Fibroblast of villous mesenchyme (primary cell): ENCODE results near the gene HTR3E. TPM values are rescaled to one million over a fixed set of nuclear protein-coding genes. Genes with fewer than 3 reads are reported as not detected.
"Not testable (repeated sequence)": the region's sequence is repeated elsewhere in the genome, so short reads cannot be mapped to it uniquely, and the experiment has no call there.

Experiments
- DNase-seq: peaks from one replicate; pipeline ENCODE4 v3.0.0-alpha.2; 2010; ENCODE audit warnings: low read depth
- H3K4me3 ChIP-seq: 2 replicates; pipeline ENCODE4 v1.5.1; 2011; ENCODE audit warnings: low read depth, mild to moderate bottlenecking, low read length
- CTCF ChIP-seq: IDR thresholded peaks from 2 replicates; pipeline ENCODE4 v1.5.1; 2012; ENCODE audit warnings: low read depth, mild to moderate bottlenecking, low read length; ENCODE audit not compliant: insufficient read depth
- total RNA-seq: library from RNA; depleted of rRNA; stranded (reverse); fragments of >200 nt; gene quantifications from 2 replicates; pipeline ENCODE4 v1.2.3, GENCODE V29; 2012

The HTR3E gene
- total RNA-seq, 1 donor = not detected

DNA sequence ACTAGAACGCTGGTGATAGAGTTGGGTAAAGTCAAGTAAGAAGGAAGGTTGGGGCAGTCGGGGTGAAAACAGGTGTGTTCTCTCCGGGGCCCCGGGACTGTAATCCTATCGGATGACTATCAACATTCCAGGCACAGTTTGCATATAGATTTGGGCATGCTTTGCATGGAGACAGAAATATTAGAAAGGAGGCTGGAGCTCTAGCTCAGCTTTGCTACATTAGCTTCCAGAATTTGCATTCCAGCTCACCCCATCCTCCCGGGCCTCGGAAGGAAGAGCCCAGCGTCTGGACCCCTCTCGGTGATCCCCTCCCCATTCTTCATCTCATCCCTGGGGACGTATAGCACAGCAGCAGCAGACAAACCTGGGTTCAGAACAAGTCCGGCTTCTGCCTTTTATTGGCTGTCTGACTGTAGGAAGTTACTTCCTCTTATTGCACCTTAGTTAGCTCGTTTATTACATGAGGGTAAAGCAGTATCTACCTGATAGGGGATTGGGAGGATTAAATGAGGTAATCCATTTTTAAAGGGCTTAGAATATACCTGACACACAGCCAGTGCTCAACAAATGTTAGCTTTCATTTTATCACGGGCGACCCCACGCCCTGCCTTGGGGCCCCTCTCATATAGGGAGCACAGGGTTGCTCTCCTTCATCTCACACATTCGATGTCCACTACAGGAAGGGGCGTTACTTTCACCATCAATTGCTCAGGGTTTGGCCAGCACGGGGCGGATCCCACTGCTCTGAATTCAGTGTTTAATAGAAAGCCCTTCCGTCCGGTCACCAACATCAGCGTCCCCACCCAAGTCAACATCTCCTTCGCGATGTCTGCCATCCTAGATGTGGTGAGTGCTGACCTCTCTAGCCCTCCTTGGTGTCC lies 3.2 kb downstream of the HTR3E start:
- TF ChIP-seq CTCF = no peak
- DNase-seq = no peak
- H3K4me3 ChIP-seq = no peak overlapping the region

DNA sequence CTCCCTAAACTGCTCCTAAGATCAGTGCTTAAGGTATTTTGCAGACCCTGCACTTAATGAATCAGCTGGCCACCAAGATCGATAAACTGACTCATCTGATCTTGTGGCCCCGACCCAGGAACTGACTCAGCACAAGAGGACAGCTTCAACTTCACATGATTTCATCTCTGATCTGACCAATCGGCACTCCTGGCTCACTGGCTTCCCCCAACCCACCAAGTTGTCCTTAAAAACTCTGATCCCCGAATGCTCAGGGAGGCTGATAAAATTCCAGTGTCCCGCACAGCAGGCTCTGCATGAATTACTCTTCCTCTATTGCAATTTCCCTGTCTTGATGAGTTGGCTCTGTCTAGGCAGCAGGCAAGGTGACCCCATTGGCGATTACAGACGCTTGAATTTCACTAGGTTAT lies 13.5 kb downstream of the HTR3E start:
- no peak for TF ChIP-seq CTCF
- DNase-seq = peak; percentile 19
- no peak overlapping the region for H3K4me3 ChIP-seq

DNA sequence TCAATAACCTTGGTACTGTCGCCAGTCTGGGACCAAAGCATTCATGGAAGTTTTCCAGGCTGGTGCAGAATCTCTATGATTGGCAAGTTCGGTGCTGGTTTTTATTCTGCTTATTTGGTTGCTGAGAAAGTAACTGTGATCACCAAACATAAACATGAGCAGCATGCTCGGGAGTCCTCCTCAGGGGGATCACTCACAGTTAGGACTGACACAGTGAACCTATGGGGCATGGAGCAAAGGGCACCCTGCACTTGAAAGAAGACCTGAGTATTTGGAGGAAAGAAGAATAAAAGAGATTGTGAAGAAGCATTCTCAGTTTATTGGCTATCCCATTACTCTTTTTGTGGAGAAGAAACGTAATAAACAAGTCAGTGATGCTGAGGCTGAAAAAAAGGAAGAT lies 19.2 kb downstream of the HTR3E start:
- H3K4me3 ChIP-seq = no peak overlapping the region
- TF ChIP-seq CTCF = no peak
- DNase-seq = no peak

- no peak for DNase-seq
- TF ChIP-seq CTCF = no peak
- H3K4me3 ChIP-seq = no peak overlapping the region
These were observed 20.8 kb downstream of the HTR3E start for GRCh38 chr3:184117636-184118035.

- DNase-seq, H3K4me3 ChIP-seq: not testable (repeated sequence)
These were observed 24.2 kb downstream of the HTR3E start for GRCh38 chr3:184121031-184121430.

DNA sequence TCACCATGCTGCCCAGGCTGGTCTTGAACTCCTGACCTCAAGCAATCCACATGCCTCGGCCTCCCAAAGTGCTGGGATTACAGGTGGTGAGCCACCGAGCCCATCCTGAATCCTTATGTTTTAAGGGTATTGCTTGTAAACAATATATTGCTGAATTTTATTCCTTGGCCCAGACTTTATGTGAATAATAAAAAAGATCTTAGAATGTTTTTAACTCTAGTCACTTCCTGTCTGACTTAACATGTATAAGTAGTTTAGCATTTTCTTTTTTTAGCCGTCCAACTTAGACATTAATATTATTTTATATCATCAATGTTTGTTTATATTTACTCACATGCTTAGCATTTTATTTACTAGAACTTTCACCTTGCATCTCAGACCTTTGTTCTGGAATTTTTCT lies 29.1 kb downstream of the HTR3E start:
- DNase-seq = peak; percentile 13
- TF ChIP-seq CTCF = no peak
- no peak overlapping the region for H3K4me3 ChIP-seq

DNA sequence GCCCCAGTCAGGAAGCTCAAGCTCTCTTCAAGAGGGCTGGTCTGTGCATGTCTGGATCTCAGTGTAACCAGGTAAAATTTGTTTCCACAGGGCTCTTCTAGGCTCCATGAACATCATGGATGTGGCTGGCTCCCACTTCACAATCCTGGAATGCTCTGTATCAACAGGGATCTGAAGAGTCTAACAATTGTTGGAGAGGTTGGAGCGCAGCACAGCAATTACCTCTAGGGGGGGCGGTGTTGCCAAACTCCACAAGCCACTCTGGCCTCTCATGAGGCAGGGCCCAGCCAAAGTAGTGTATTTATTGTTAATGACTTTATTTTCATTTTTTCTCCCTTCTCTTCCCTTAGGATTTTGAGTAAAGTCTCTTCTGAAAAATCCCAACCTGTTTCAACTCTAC lies 32.1 kb downstream of the HTR3E start:
- peak; percentile 49 for TF ChIP-seq CTCF

More for the DNA sequence above, 32.1 kb downstream of the HTR3E start:
- no peak overlapping the region for H3K4me3 ChIP-seq
- DNase-seq = peak; percentile 58
